Measurements from ENCODE around the gene CADM1. TPM values are rescaled to one million over a fixed set of nuclear protein-coding genes. Genes with fewer than 3 reads are reported as not detected.

Gene CADM1
- polyA plus RNA-seq, 3 donors = 0.67 to 11.7 (median 8.6) TPM

DNA sequence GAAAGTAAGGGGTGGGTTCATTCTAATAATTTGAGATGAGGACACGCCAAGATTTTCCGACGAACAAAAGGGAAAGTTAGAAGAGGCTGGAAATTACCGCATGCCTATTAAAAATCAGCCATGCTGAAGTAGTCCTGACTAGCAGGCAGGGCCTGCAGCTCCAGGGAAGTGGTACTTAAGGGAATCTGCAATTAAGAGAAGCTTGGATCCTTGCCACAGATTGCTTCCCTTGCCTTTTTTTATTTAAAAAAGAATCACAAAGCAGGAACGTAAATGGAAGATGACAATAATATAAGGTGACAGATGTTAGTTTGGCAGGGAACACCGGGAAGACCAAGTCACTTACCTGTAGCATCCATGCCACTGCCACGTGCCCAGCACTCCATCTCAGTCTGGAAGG lies 359.3 kb downstream of the CADM1 start:
- 66 to 79% (median 68%) methylated on average over 7 of the region's 7 CpGs for WGBS, 3 donors
- H3K27ac ChIP-seq (ENCODE audit: low read depth, low read length) = no peak overlapping the region

- WGBS, 3 donors = 74 to 85% (median 83%) methylated on average over 5 of the region's 5 CpGs
These were observed 360.2 kb downstream of the CADM1 start for GRCh38 chr11:115144014-115144413.

GRCh38 chr11:115141231-115142114 lies 362.7 kb downstream of the CADM1 start:
- WGBS, 3 donors = 70 to 82% (median 79%) methylated on average over 13 of the region's 13 CpGs
- no peak overlapping the region for H3K27ac ChIP-seq (ENCODE audit: low read depth, low read length)

More at GRCh38 chr11:115144014-115144413, 360.2 kb downstream of the CADM1 start:
- H3K27ac ChIP-seq (ENCODE audit: low read depth, low read length) = no peak overlapping the region

DNA sequence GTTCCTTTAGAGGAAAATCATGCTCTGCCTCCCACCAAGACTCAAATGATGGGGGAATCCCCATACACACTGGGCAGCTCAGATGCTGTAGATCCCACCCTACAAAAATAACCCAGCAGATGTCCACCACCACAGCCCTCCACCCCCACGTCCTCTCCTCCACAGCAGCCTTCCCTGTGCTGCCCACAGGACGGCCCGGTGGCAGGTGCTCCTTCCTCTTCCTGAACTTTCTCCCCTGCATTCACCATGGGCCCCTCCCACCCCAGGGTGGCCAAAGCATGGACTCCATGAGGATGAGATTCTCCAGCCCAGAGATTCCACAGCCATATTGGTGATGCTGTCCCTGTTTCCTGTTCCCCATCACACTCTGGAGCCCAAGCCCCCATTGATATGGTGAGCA lies 368.3 kb downstream of the CADM1 start:
- no peak overlapping the region for H3K27ac ChIP-seq (ENCODE audit: low read depth, low read length)
- WGBS, 3 donors = 44 to 60% (median 60%) methylated on average over 3 of the region's 3 CpGs

DNA sequence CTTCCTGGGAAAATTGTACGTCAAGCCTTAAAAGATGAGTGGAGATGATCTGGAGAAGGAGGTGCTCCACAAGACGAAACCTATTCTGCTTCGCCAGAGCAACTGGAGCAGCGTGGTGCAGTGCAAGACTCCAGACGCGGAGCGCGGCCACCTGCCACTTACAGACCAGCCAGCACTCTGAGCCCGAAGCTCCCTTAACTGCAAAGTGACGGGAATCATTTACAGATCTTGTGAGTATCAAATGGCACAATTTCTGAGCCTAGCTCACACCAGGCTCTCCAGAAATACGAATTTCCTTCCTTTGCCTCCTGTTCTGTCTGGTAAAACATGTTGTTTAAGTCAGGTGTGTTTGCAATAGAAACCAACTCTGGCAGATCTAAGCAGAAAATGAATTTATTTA lies 369.3 kb downstream of the CADM1 start:
- 84 to 88% (median 88%) methylated on average over 11 of the region's 11 CpGs for WGBS, 3 donors

DNA sequence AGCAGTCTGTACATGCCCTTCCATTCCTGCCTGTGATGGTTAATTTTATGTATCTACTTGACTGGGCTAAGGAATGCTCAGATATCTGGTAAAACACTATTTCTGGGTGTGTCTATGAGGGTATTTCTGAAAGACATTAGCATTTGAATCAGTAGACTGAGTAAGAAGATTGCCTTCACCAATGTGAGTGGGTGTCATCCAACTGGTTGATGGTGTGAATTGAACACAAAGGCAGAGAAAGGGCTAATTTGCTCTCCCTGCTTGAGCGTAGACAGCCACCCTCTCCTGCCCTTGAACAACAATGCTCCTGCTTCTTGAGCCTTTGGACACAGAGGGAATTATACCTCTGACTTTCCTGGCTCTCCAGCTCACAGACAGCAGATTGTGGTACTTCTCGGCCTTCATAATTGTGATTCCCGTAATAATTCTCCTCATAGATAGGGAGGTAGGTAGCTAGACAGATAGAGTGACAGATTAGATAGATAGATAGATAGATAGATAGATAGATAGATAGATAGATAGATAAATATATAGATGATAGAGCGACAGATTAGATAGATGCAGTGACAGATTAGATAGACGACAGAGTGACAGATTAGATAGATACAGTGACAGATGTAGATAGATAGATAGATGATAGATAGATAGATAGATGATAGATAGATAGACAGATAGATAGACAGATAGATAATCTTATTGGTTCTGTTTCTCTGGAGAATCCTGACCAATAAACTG lies 370.6 kb downstream of the CADM1 start:
- WGBS, 3 donors = 77 to 92% (median 87%) methylated on average over 5 of the region's 5 CpGs
- no peak overlapping the region for H3K27ac ChIP-seq (ENCODE audit: low read depth, low read length)

More for the DNA sequence above, 369.3 kb downstream of the CADM1 start:
- H3K27ac ChIP-seq (ENCODE audit: low read depth, low read length) = no peak overlapping the region

GRCh38 chr11:115132436-115133228 lies 371.6 kb downstream of the CADM1 start:
- 58 to 62% (median 61%) methylated on average over 7 of the region's 7 CpGs for WGBS, 3 donors
- no peak overlapping the region for H3K27ac ChIP-seq (ENCODE audit: low read depth, low read length)

GRCh38 chr11:115129473-115130289 lies 374.5 kb downstream of the CADM1 start:
- no peak overlapping the region for H3K27ac ChIP-seq (ENCODE audit: low read depth, low read length)
- WGBS, 3 donors = 25 to 49% (median 41%) methylated on average over 14 of the region's 14 CpGs

DNA sequence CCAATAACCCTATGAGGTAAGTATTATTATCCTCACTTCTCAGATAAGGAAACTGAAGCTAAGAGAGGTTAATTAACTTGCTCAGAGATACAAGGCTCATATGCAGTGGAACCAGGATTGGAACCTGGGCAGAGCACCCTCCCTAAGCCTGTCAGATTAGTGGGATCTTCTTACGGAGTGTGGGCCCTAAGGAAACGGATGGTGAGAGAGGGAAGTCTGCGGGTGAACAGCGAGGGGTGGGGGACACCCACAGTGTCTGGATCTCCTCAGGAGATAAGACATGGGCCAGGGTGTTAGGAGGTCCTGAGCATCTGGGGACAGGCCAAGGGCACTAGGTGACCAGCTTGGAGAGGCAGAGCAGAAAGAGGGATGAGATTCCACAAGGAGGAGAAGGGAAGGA lies 376.0 kb downstream of the CADM1 start:
- H3K27ac ChIP-seq (ENCODE audit: low read depth, low read length) = no peak overlapping the region
- WGBS, 3 donors = 67 to 88% (median 87%) methylated on average over 4 of the region's 4 CpGs

GRCh38 chr11:115127790-115128189 lies 376.4 kb downstream of the CADM1 start:
- no peak overlapping the region for H3K27ac ChIP-seq (ENCODE audit: low read depth, low read length)
- WGBS, 3 donors = 69 to 96% (median 77%) methylated on average over 3 of the region's 3 CpGs

DNA sequence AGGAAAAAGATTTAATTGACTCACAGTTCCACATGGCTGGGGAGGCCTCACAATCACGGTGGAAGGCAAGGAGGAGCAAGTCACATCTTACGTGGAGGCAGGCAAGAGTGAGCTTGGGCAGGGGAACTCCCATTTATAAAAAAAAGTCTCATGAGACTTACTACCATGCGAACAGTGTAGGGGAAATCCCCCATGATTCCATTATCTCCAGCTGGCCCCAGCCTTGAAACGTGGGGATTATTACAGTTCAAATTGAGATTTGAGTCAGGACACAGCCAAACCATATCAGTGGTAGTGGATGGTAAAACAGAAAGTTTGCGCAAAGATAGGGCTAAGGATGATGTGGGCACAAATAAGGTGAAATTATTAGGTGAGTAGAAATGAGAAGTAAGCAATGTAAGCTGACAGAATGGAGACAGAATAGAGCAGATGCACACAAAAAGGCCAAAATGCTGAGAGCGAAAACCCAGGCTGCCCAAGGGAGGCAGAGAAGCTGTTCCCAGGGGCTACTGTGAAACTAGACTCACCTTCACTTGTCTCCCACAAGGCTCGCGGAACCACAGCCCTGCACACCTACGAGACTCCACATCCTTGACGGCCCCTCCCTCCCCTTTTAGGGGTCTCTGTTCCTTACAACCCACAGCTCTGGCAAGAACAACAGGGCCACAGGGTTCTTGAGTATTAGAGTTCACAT lies 377.6 kb downstream of the CADM1 start:
- H3K27ac ChIP-seq (ENCODE audit: low read depth, low read length) = no peak overlapping the region
- 71 to 73% (median 71%) methylated on average over 10 of the region's 10 CpGs for WGBS, 3 donors

- H3K27ac ChIP-seq (ENCODE audit: low read depth, low read length) = no peak overlapping the region
- WGBS, 3 donors = 54 to 88% (median 77%) methylated on average over 2 of the region's 2 CpGs
These were observed 378.1 kb downstream of the CADM1 start for GRCh38 chr11:115126092-115126491.

DNA sequence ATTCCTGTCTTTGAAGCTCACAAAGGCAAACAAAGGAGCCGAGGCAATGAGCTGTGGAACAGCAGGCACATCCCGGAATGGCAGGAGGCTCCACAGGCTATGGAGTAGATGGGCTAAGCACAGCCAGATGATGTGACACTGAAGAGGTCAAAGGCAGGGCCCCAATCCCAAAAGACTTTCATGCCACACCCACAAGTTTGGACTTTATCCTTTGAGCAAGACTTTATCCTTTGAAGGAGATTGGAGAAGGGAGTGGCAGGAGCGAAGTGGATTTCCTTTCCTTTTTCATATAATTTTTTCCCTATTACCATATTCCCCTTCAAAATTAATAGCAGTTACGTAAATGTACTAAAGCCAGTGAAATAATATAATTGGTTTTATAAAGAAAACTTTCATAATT lies 379.4 kb downstream of the CADM1 start:
- 62 to 87% (median 74%) methylated on average over 4 of the region's 4 CpGs for WGBS, 3 donors
- H3K27ac ChIP-seq (ENCODE audit: low read depth, low read length) = no peak overlapping the region

- WGBS, 3 donors = 75 to 85% (median 83%) methylated on average over 7 of the region's 7 CpGs
- no peak overlapping the region for H3K27ac ChIP-seq (ENCODE audit: low read depth, low read length)
These were observed 380.6 kb downstream of the CADM1 start for GRCh38 chr11:115123641-115124040.

DNA sequence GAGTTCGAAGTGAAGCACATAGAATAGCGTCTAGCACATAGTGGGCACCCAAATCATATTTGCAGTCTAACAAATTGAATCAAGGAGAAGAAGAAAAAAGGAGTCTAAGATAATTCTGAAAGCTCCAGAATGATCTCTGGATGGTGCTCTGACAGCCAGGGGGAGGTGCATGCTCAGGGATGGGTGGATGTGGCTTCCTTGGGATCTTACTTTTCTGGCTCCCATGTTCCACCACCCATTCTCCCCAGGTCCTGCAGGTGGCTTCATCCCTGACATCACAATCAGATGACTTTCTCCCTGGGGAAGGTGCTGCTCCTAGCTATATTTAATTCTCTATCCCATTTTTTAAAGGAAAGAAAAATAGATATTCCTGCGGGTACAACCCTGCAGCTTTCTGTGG lies 381.9 kb downstream of the CADM1 start:
- H3K27ac ChIP-seq (ENCODE audit: low read depth, low read length) = no peak overlapping the region
- 71 to 99% (median 84%) methylated on average over 3 of the region's 3 CpGs for WGBS, 3 donors

Data from adipose tissue (tissue), 3 donors.